HG03175 (cell line): ENCODE measurements around the gene KCNQ1.

ENCODE experiments used
- ATAC-seq: cut with Tn5 transposase; IDR thresholded peaks from one replicate; pipeline ENCODE4 v1.9.1; 2021; ENCODE audit warnings: mild to moderate bottlenecking, moderate library complexity; ENCODE audit not compliant: unreplicated experiment

KCNQ1 gene

GRCh38 chr11:2409611-2410468 lies 35.0 kb upstream of the KCNQ1 start:
- ATAC-seq: no peak

- no peak for ATAC-seq
Observed at GRCh38 chr11:2410616-2411015, 34.2 kb upstream of the KCNQ1 start.

DNA sequence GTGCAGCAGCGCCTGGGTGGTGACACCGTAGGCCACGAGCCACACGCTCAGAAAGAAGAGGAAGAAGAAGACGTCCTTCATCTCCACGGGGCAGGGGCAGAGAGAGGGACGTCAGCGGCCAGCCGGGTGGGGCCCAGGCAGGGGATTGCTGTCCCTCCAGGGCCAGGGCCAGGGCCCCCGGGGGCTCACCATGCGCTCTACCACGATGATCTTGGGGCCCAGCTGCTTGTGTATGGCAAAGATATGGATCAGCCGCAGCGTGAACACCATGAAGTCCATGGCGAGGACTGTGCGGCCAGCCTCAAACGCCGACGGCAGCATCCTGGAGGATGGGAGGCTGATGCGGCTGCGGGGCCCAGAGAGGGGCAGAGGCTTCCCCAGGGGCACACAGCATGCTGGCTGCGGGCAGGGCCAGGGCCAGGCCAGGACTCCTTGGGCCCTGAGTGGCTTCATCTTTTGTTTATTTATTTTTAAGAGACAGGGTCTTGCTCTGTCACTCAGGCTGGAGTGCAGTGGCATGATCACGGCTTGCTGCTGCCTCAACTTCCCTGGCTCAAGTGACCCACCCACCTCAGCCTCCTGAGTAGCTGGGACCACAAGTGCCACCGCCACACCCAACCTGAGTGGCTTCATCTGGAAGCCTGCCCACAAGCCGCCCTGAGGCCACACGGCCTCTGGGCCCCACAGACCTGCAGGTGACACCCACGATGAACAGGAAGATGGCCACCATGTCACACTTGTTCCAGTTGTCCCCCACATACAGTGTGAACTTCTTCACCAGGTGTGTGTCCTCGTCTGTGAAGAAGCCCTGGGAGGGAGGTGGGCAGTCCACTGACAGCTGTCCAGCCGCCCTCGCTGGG lies 33.1 kb upstream of the KCNQ1 start:
- no peak for ATAC-seq

DNA sequence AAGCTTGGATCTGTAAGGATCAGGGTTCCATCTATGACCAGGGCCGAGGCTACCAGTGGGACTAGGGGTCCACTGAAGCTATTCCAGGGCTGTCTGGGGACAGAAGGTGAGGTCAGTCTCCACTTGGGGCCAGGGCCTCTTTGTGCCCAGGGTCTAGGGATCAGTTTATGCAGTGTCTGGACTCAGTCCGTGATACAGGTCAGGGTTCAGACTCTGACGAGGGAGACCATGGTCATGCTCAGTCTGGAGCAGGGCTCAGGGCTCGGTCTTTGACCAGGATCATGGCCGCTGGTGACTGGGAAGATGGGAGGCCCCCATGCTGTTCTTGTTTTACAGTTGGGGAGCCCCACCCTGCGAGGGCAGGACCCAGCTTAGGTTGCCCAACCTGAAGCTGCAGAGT lies 32.5 kb upstream of the KCNQ1 start:
- no peak for ATAC-seq

DNA sequence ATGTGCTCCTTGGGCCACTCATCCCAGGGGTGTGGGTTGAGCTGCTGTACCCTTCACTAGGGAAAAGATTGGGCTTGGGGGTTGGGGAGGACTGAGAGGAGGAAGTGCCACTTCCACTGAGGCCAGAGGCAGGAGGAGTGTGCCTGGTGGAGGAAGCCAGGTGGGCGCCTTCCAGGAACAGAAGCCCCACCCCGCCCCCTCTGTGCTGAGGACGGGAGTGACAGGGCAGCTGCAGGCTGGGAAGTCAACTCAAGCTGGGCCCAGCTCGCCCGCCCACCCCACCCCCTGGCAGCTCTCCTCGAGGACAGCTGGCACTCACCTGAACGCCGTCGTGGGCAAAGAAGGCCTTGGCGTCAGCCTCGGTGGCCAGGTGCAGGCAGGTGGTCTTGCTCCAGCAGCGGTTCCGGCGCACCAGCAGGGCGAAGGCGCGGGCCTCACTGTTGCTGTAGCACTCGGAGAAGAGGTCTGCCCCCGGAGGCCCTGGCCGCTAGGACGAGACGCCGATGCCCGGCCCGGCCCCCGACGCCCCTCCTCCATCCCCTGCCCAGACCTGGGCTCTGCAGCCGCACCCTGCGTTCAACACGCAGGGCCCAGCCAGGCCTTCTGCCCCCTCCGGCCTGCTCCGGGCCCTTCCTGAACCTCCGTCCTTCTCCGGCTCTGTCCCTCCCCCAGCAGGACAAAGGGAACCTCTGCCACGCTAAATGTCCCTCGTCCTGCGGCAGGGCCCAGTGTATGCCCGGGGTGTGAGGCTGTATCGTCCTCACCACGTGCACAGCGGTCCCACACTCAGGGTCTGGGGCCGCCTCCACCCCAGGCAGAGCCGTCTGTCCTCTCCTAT lies 30.8 kb upstream of the KCNQ1 start:
- no peak for ATAC-seq

- no peak for ATAC-seq
Observed at GRCh38 chr11:2414616-2415015, 30.2 kb upstream of the KCNQ1 start.

DNA sequence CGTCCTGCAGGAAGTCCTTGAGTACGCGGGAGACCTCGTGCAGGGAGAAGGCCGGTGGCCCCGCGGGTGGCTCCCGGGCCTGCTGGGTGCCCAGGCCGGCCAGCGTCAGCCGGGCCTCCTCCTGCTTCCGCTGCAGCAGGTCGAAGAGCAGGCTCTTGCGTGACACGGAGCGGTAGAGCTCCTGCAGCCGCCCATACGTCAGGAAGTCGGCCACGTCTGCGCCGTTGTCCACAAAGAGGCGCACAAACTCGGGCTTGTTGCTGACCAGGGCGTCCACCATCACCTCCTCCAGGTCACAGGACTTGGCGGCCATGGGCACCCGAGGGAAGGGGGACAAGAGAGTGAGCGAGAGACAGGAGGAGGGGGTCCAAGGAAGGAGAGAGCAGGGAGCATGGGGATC lies 29.6 kb upstream of the KCNQ1 start:
- no peak for ATAC-seq

GRCh38 chr11:2415601-2416380 lies 29.0 kb upstream of the KCNQ1 start:
- no peak for ATAC-seq

- no peak for ATAC-seq
Observed at GRCh38 chr11:2416765-2417164, 28.0 kb upstream of the KCNQ1 start.

GRCh38 chr11:2417856-2418692 lies 26.7 kb upstream of the KCNQ1 start:
- ATAC-seq: no peak

GRCh38 chr11:2418693-2419360 lies 26.0 kb upstream of the KCNQ1 start:
- no peak for ATAC-seq

DNA sequence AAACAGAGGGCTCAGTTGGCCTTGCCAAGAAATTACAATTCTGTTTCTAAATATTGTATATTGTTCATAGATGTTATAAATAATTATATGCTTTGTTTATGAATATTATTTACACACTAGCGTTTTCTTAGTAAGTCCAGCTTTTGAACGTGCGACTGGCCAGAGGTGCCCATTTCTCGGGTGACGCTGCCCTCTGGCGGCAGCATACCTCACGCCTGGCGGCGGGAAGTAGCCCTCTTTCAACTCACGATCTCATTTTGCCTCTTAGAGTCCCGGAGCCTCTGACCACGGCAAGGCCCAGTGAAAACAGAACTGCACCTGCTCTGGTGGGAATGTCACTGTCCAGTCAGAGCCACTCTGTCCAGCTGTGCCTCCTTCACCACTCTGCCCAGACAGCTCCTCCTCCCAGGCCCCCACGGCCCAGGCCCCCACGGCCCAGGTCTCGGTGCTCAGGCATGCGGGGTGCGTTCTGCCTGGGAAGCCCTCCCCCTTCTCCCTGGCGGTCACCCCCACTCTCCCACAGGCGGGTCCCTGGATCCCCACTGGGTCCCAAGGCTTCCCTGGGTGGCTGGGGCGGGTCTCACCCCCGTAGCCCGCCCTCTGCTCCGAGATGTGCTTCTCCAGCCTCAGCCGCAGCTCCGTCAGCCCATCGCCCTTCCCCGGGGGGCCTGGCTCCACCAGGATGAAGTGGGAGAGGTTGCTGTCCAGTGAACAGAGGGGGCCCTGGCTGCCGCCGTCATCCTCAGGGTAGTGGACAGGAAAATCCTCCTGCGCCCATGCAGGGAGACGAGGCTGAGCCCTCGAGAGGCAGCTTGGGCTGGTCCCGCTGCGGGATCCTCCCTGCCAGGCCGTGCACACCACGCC lies 24.9 kb upstream of the KCNQ1 start:
- no peak for ATAC-seq

DNA sequence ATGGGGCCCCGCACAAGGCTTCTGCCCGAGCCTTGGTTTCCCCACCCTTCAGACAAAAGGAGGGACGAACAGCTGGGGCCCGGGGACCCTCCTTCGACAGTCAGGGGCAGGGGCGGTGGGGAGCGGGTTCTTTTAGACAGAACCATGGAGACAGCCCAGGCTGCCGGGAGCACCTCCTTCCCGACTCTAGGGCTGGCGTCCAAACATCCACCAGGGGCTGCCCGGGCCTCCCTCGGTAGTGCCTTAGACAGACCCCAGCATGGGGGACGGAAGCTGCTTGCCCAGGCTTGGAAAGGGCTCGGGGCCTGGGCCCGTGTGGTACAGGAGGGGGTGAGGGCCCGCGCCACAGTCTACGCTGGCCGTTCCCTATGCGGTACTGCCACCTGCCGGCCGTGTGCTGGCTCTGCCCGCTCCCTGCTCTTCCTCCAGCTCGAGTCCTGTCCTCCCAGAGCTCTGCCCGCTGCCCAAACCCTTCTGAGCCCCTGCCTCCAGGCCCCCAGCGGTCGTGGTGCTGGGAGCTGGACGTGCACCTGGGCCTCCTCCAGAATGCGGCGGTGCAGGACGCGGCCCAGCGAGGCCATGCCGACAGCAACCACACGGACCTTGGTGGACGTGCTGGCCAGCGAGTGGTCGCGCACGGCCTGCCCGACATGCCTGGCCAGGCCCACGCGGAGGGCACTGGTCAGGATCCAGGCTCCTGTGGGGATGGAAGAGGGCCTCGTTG lies 24.1 kb upstream of the KCNQ1 start:
- ATAC-seq: peak; percentile 59

- no peak for ATAC-seq
Observed at GRCh38 chr11:2421226-2421994, 23.4 kb upstream of the KCNQ1 start.

GRCh38 chr11:2421996-2422395 lies 22.8 kb upstream of the KCNQ1 start:
- ATAC-seq: no peak

DNA sequence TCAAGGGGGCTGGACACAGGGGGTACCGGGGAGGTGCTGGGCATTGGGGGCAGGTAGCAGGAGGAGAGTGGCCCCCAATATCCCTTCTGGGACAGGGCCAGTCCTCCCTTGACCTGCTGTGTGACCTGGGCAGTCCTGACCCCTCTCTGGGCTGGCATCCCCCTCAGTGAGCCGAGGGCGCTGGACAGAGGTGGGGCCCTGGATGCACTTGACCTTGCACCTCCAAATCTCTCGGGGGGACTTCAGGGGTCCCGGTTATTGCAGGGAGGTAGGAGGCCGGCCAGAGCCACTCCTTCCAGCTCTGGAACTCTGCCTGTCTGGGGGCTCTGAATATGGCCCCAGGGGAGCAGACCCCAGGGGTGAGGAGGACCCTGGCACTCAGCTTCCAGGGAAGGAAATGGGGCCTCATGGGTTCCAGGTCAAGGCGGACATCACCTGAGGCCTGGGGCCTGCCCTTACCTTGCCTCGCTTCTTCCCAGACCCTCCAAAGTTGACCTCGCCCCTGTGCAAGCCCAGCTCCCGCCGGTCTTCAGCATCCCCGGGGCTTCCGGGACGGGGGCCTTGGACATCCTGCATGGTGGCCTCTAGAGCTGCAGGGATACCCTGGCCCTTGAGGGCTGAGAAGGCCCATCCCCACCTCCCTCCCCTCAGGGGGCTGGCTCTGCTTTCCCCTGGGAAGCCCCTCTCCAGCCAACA lies 22.2 kb upstream of the KCNQ1 start:
- no peak for ATAC-seq
